NT2/D1 (cell line): Measurements from ENCODE around the gene MRPS34.
A peak's percentile ranks its signal among the peaks of the same experiment; 100 is the strongest.

ENCODE experiments used
- DNase-seq: peaks from one replicate; pipeline ENCODE4 v3.0.0-alpha.2; 2011; ENCODE audit warnings: low read depth, low spot score
- H3K27me3 ChIP-seq: 2 replicates; pipeline ENCODE4 v1.6.0; 2011; ENCODE audit warnings: mild to moderate bottlenecking; ENCODE audit not compliant: insufficient read length, insufficient read depth
- H3K36me3 ChIP-seq: 2 replicates; pipeline ENCODE4 v1.6.1; 2011; ENCODE audit warnings: mild to moderate bottlenecking, low read length, mixed read lengths; ENCODE audit not compliant: insufficient read depth, insufficient read length
- H3K4me1 ChIP-seq: 2 replicates; pipeline ENCODE4 v1.5.1; 2011; ENCODE audit not compliant: insufficient read depth, insufficient read length
- H3K4me3 ChIP-seq: 2 replicates; pipeline ENCODE4 v1.5.1; 2011; ENCODE audit warnings: low read depth; ENCODE audit not compliant: insufficient read length
- H3K9ac ChIP-seq: 2 replicates; pipeline ENCODE4 v1.6.0; 2011; ENCODE audit warnings: low read depth; ENCODE audit not compliant: insufficient read length
- H3K9me3 ChIP-seq: 2 replicates; pipeline ENCODE4 v1.5.1; 2011; ENCODE audit warnings: mild to moderate bottlenecking, low read length; ENCODE audit not compliant: insufficient read depth
- SUZ12 ChIP-seq: IDR thresholded peaks from 2 replicates; pipeline ENCODE4 v1.6.1; 2011; ENCODE audit not compliant: insufficient read length, insufficient read depth; ENCODE audit errors: extremely low read depth
- YY1 ChIP-seq: IDR thresholded peaks from 2 replicates; pipeline ENCODE4 v1.6.1; 2011; ENCODE audit not compliant: insufficient read length, insufficient read depth
- ZNF274 ChIP-seq: IDR thresholded peaks from 2 replicates; pipeline ENCODE4 v1.6.1; 2011; ENCODE audit warnings: mild to moderate bottlenecking, low read depth, low read length

The MRPS34 gene

DNA sequence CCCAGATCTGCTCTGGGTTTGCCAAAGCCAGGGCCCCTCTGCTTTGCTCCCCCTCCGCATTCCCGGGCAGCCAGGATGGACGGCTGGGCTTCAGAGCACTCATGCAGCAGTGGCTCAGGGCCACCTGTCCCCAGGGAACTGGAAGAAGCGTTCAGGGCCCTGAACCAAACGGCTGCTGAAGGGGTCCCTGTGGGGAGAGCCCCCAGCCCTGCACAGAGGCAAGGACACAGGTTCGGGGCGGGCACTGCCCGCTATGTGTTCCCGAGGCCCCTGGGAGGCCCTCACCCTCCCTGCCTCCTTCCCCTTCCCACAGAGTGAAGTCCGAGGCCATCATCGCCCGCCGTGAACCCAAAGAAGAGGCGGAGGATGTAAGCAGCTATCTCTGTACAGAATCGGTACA is 12.0 kb downstream of the MRPS34 start:
- Histone ChIP-seq H3K9ac (no peak overlapping the region), H3K36me3 (peaks cover 79% of the 10 kb centered on the region), H3K4me1 (peaks cover 24% of the 10 kb centered on the region)

DNA sequence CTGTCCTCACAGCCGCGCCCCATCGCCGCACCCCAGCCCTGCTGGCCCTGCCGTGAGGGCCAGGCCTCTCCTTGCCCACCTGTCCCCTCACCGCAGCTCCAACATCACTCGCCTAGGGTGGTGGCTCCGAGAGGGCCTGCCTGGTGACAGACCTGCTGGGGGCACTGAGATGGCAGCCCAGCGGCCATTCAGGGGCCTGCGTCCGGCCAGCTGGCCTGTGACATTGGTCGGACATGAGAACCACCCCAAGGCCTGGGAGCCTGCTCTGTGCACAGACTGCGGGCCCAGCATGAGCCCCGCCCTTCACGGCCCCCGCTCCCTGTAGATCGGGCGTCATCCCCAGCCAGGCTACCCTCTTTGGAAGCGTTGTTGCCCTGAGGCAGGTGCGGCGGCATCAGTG is 13.4 kb downstream of the MRPS34 start:
- no peak overlapping the region for H3K9ac ChIP-seq
- TF ChIP-seq YY1 (no peak), ZNF274 (no peak), SUZ12 (no peak)
- no peak for DNase-seq
- H3K36me3 ChIP-seq: peaks cover 76% of the 10 kb centered on the region
- no peaks in the 10 kb centered on the region for H3K9me3 ChIP-seq
- peaks cover 19% of the 10 kb centered on the region for H3K4me1 ChIP-seq
- H3K4me3 ChIP-seq: no peak overlapping the region
- H3K27me3 ChIP-seq: no peaks in the 10 kb centered on the region

More for the DNA sequence above, 12.0 kb downstream of the MRPS34 start:
- Histone ChIP-seq H3K9me3 (no peaks in the 10 kb centered on the region), H3K4me3 (no peak overlapping the region), H3K27me3 (no peaks in the 10 kb centered on the region)
- no peak for DNase-seq
- TF ChIP-seq YY1 (no peak), SUZ12 (no peak)

DNA sequence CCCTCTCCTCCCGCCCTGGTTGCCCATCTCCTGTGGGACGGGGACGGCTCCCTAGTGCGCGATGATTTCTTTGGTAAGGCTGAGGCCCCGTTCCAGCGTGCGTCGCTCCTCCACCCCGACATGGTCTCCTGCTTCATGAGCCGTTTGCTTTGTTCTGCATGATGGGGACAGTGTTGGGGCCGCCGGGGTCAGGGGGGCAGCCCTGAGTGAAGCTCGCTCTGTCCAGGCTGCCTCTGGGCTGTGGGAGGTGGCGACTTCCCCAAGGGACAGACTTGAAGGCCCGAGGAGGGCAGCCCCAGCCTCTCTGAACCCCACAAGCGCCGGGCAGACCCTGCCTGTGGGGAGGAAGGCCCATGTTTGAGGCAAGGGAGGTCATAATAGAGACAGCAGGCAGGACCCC is 14.0 kb downstream of the MRPS34 start:
- H3K9me3 ChIP-seq: no peaks in the 10 kb centered on the region
- no peaks in the 10 kb centered on the region for H3K27me3 ChIP-seq
- TF ChIP-seq YY1 (no peak), SUZ12 (no peak), ZNF274 (no peak)
- peaks cover 76% of the 10 kb centered on the region for H3K36me3 ChIP-seq
- no peak overlapping the region for H3K4me3 ChIP-seq
- no peak overlapping the region for H3K9ac ChIP-seq
- DNase-seq: no peak
- peaks cover 14% of the 10 kb centered on the region for H3K4me1 ChIP-seq

DNA sequence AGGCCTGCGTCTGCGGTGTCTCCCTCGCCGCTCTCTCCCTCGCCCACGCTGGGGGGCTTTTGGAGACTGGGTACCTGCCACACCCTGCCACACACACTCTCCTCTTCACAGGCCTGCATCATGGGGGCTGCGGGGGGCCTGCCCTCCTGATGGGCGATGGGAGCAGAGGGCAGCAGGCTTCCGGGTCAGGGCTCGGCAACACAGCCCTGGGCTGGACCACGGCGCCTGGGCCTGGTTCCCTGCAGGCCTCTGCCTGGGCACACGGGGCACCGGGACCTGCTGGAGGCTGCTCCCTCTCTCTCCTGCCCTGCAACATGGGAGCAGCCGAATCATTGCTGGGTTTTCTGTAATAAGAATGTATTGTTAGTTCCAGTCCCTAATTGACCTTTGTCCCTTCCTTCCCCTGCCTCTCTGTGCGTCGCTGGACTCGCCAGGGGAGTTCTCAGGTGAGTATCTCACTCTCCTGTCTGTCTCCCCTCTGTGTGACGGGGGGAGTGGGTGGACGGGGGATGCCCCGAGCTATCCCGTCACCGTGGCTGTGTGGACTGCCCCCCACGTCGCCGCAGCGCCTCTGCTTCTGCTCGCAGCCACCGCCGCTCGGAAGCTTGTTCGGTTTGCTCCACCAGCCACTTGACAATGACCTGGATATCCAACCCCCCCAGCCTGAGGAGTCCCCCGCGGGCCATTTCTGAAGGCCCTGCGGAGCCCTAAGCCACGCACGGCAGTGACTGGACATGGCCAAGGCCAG is 15.0 kb downstream of the MRPS34 start:
- H3K9me3 ChIP-seq: no peaks in the 10 kb centered on the region
- TF ChIP-seq SUZ12: no peak
- no peak for TF ChIP-seq ZNF274
- no peak for TF ChIP-seq YY1
- peaks cover 7% of the 10 kb centered on the region for H3K4me1 ChIP-seq
- no peaks in the 10 kb centered on the region for H3K27me3 ChIP-seq
- no peak overlapping the region for H3K4me3 ChIP-seq
- peaks cover 72% of the 10 kb centered on the region for H3K36me3 ChIP-seq
- peak overlapping the region; percentile 15 for H3K9ac ChIP-seq
- DNase-seq: no peak

DNA sequence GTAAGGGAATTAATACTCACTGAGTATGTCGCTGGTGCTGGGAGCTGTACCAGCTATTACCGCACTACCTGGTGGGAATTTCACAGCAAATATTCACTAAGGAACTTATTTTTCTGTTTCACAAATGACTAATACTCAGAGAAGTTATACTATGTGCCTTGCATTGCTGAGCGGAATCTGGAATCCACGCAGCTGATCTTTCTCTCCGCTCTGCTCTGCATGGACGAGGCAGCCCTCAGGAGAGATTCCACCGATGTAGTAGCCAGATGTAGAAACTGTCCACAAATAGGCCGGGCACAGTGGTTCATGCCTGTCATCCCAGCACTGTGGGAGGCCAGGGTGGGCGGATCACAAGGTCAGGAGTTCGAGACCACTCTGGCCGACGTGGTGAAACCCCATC is 18.7 kb downstream of the MRPS34 start:
- TF ChIP-seq SUZ12: no peak
- no peak for TF ChIP-seq ZNF274
- TF ChIP-seq YY1: no peak
- H3K27me3 ChIP-seq: no peaks in the 10 kb centered on the region
- no peaks in the 10 kb centered on the region for H3K9me3 ChIP-seq
- H3K36me3 ChIP-seq: peaks cover 64% of the 10 kb centered on the region
- no peak overlapping the region for H3K9ac ChIP-seq
- DNase-seq: no peak
- H3K4me3 ChIP-seq: no peak overlapping the region
- H3K4me1 ChIP-seq: peaks cover 2% of the 10 kb centered on the region

DNA sequence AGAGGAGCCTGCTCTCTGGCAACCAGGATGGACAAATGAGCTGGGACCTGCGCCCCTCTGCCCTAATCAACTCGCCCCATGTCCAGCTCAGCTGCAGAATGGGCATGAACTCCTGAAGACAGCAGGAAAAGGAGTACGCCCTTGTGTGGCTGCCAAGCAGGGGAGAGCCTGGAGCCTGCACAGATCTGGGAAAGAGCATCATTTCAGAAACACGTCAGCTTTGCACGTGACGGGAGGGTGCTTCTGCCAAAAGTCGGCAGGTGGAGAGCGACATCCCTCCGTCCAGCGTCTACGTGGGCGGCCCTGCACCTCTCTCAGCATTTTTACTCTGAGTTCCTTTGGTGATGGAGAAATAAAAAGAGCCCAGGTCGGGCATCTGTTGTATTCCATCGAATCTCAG is 20.1 kb downstream of the MRPS34 start:
- no peak overlapping the region for H3K4me3 ChIP-seq
- no peak for DNase-seq
- TF ChIP-seq SUZ12: no peak
- TF ChIP-seq YY1: no peak
- TF ChIP-seq ZNF274: no peak
- no peaks in the 10 kb centered on the region for H3K9me3 ChIP-seq
- peaks cover 68% of the 10 kb centered on the region for H3K36me3 ChIP-seq
- no peaks in the 10 kb centered on the region for H3K27me3 ChIP-seq
- peaks cover 2% of the 10 kb centered on the region for H3K4me1 ChIP-seq
- H3K9ac ChIP-seq: no peak overlapping the region

DNA sequence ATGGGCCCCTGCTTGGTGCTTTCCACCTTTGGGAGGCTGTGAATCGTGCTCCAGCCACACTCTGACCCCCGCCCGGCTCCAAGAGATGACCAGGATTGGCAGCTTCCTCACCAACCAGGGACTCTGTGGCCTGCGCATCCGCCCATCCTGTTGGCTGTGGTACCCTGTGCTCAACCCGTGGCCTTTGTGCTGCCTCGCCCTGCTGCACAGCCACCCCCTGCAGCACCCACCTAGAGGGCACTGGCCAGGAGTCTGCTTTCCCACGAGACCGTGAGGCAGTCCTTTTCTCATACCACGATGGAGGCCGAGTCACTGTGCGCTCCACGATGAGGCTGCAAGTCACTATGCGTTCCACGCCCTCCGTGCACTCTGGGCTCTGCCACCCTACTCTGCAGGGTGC is 21.0 kb downstream of the MRPS34 start:
- TF ChIP-seq SUZ12 (no peak), YY1 (no peak), ZNF274 (no peak)
- Histone ChIP-seq H3K4me3 (no peak overlapping the region), H3K9ac (no peak overlapping the region), H3K9me3 (no peaks in the 10 kb centered on the region), H3K27me3 (no peaks in the 10 kb centered on the region), H3K36me3 (peaks cover 70% of the 10 kb centered on the region), H3K4me1 (peaks cover 7% of the 10 kb centered on the region)
- DNase-seq: no peak
